ENCODE results near the gene LSM5. TPM values are rescaled to one million over a fixed set of nuclear protein-coding genes. Genes with fewer than 3 reads are reported as not detected.
A peak's percentile ranks its signal among the peaks of the same experiment; 100 is the strongest.

LSM5 gene
- total and polyA plus RNA-seq, 2 experiments from 2014 or later, result 39.7 to 123 TPM

- TF ChIP-seq, protein P1, sequence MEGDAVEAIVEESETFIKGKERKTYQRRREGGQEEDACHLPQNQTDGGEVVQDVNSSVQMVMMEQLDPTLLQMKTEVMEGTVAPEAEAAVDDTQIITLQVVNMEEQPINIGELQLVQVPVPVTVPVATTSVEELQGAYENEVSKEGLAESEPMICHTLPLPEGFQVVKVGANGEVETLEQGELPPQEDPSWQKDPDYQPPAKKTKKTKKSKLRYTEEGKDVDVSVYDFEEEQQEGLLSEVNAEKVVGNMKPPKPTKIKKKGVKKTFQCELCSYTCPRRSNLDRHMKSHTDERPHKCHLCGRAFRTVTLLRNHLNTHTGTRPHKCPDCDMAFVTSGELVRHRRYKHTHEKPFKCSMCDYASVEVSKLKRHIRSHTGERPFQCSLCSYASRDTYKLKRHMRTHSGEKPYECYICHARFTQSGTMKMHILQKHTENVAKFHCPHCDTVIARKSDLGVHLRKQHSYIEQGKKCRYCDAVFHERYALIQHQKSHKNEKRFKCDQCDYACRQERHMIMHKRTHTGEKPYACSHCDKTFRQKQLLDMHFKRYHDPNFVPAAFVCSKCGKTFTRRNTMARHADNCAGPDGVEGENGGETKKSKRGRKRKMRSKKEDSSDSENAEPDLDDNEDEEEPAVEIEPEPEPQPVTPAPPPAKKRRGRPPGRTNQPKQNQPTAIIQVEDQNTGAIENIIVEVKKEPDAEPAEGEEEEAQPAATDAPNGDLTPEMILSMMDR (IDR thresholded peaks at IDR 0.05; ENCODE audit: low read depth, low read length), result no peak
- no peaks in the 10 kb centered on the region for H3K27me3 ChIP-seq
- H3K27ac ChIP-seq, result no peak overlapping the region
- no peak overlapping the region for H3K4me3 ChIP-seq
- H3K9me3 ChIP-seq (ENCODE audit: low read depth), result no peaks in the 10 kb centered on the region
- no peaks in the 10 kb centered on the region for H3K4me1 ChIP-seq (ENCODE audit: low read depth)
- peak in 1 of 2 donors; percentile 36 for DNase-seq (ENCODE audit: low read depth in 1 of 2, low spot score in 1 of 2)
- H3K36me3 ChIP-seq, result no peaks in the 10 kb centered on the region
Observed at GRCh38 chr7:32516551-32517100, 26.4 kb upstream of the LSM5 start.

DNA sequence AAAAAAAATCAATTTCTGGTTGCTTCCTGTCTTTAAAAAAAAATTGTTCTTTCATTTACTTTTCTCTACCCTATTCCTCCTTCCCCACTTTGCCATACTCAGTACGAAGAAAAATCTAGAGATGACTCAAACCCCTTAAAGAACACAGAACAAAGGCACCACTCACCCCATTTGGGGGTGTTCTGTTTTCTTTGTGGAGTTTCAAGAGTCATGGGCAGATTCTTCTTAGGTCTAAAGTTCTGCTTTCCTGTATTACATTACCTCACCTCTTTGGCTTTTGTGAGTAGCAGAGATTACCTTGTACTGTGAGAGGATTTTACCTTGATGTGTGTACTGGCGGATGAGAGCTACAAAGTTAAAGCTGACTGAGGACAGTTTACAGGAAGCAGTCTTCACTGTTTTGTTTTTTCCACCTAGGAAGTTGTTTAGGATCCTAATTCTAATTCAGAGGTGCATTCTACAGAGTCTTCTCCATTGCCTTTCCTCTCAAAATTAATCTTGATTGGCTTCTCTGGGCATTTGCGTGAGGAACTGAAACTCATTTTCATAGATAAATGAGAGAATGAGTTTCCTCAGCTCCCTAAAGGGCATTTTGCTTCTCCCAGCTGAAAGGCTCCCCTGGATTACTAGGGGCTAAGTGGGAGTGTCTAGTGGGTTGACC, 25.8 kb upstream of the LSM5 start:
- H3K4me1 ChIP-seq (ENCODE audit: low read depth), result no peaks in the 10 kb centered on the region
- no peak for DNase-seq (ENCODE audit: low read depth in 1 of 2, low spot score in 1 of 2)
- TF ChIP-seq, protein P1 (IDR thresholded peaks at IDR 0.05; ENCODE audit: low read depth, low read length), result no peak
- H3K9me3 ChIP-seq (ENCODE audit: low read depth), result no peaks in the 10 kb centered on the region
- H3K27ac ChIP-seq, result no peak overlapping the region
- no peaks in the 10 kb centered on the region for H3K27me3 ChIP-seq
- no peaks in the 10 kb centered on the region for H3K36me3 ChIP-seq
- no peak overlapping the region for H3K4me3 ChIP-seq

DNA sequence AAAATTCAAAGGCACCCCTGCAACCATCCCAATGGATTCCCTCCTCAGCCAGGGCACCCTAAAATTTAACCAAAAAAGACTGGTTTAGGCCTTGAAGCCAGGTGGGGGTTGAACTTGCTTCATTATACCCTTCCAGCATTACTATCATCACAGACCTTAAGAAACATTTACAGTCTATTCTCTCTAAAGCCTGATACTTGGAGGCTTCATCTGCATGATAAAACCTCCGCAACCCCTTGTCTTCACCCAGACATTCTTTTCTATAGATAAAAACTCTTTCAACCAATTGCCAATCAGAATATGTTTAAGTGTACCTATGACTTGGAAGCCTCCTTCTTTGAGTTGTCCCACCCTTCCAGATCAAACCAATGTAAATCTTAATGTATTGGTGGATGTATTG, 23.0 kb upstream of the LSM5 start:
- no peak overlapping the region for H3K4me3 ChIP-seq
- no peaks in the 10 kb centered on the region for H3K4me1 ChIP-seq (ENCODE audit: low read depth)
- DNase-seq (ENCODE audit: low read depth in 1 of 2, low spot score in 1 of 2), result no peak
- no peaks in the 10 kb centered on the region for H3K9me3 ChIP-seq (ENCODE audit: low read depth)
- H3K27me3 ChIP-seq, result no peaks in the 10 kb centered on the region
- no peaks in the 10 kb centered on the region for H3K36me3 ChIP-seq
- TF ChIP-seq, protein P1 (IDR thresholded peaks at IDR 0.05; ENCODE audit: low read depth, low read length), result no peak
- no peak overlapping the region for H3K27ac ChIP-seq

GRCh38 chr7:32511791-32512190, 21.6 kb upstream of the LSM5 start:
- Histone ChIP-seq H3K27me3 (no peaks in the 10 kb centered on the region), H3K4me3 (no peak overlapping the region), H3K27ac (no peak overlapping the region), H3K4me1 (ENCODE audit: low read depth) (no peaks in the 10 kb centered on the region), H3K9me3 (ENCODE audit: low read depth) (no peaks in the 10 kb centered on the region), H3K36me3 (no peaks in the 10 kb centered on the region)
- TF ChIP-seq, protein P1 (IDR thresholded peaks at IDR 0.05; ENCODE audit: low read depth, low read length), result no peak
- peak in 1 of 2 donors; percentile 77 for DNase-seq (ENCODE audit: low read depth in 1 of 2, low spot score in 1 of 2)

DNA sequence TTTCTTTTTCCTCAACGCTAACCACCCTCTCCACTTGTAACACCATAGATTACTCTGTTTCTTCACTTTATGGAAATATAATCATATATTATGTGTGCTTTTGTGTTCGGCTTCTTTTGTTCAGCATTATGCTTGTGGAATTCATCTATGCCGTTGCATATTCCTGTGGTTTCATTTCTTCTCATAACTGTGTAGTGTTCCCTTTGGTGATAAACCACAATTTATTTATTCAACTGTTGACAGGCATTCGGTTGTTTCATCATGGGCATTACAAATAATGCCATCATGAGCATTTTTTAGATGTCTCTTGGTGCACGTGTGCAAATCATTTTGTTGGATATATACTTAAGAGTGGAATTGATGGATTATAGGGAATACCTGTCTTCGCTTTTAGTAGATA, 17.2 kb upstream of the LSM5 start:
- Histone ChIP-seq H3K4me1 (ENCODE audit: low read depth) (no peaks in the 10 kb centered on the region), H3K27ac (no peak overlapping the region), H3K9me3 (ENCODE audit: low read depth) (no peaks in the 10 kb centered on the region), H3K4me3 (no peak overlapping the region), H3K27me3 (no peaks in the 10 kb centered on the region), H3K36me3 (no peaks in the 10 kb centered on the region)
- peak in 1 of 2 donors; percentile 55 for DNase-seq (ENCODE audit: low read depth in 1 of 2, low spot score in 1 of 2)
- TF ChIP-seq, protein P1 (IDR thresholded peaks at IDR 0.05; ENCODE audit: low read depth, low read length), result no peak

Data from cardiac muscle cell (in vitro differentiated cells and primary cell).